Mesangial cell (primary cell): ENCODE data around the gene PYCR2. TPM values are rescaled to one million over a fixed set of nuclear protein-coding genes. Genes with fewer than 3 reads are reported as not detected.

Experiments used
- total RNA-seq: library from RNA; depleted of rRNA; stranded (reverse); fragments of >200 nt; gene quantifications from 2 replicates; pipeline ENCODE4 v1.2.3, GENCODE V29; 2015

Gene PYCR2
- total RNA-seq: 33.5 and 53.4 TPM in 2 replicates

DNA sequence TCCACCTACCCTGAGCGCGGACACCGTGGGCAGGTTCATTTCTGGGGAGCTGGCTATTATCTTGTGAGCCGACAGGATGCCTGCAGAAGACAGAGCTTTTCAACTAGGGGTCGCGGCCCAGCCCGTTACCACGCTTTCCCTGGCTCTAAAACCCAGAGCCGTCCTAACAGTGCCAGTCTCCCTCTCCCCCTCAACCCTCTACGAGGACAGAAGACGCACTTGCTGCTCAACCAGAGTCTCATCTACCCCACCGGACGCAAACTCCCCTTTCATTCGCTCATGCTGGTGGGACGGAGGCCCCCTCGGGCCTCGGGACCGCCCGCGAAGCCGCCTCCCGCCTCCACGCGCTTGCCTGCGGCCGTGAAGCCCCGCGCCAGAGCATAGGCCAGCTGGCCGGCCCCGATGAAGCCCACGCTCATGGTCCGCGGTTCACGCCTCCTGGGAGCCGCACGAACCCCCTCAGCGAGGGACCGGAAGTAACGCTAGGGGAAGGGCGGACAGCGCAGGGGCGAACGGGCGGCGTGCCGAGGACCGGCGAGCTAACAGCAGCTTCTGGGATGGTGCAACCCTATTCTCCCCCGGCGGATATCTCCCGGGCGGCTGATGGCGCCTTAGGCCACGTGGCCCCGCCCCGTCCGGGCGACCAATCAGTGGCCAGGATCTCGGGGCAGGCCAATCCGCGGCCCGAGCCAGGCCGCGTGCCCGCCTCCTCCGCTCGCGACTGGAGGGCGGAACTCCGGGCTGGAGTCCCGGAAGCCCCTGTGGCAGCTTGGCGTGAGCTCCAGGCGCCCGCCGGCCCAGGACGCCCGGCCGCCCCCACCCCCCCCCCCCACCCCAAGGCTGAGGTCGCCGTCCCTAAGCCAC is at the start of gene PYCR2:
Gene PYCR2 (minus strand): TSS at position 559 of the 864 bp plus-strand sequence. CDS start 140 bp downstream, at position 419.

DNA sequence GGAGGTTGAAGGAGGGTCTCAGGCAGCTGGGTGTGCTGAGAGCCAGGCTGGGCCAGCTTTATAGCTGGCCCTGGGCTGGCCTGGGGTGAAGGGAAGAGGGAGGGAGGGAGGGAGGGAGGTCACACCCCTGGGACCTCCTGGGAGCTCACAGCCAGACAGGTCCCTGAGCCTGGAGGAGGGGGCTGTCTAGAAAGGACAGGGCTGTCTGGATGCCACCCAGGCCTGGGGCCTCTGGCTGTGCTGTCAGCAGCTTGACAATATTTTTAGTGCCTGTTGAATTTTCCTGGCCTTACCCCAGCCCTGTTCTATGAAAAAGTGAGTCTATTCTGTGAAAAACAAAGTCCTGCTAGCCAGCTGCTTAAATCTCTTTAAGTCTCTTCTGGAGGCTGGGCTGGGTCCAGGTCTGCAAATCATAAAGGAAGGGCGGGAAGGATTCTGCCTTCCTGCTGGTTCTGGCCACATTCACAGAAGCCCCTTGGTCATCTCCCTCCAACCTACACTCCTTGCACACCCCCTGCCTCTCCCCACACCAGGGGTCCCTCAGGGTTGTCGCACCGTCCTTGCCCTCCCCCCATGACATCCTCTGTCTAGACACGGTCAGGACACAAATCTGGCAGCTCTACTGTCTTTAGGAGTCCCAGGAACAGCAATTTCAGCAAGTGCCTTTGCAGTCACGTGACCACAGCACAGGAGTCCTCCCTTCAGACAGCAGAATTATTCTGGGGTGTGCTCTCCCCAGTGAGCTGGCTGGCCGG is 17.3 kb upstream of the PYCR2 start, which contains the start of gene LEFTY2:
Gene LEFTY2 (minus strand): TSS at position 34 of the 755 bp plus-strand sequence. CDS start 80 bp downstream, outside the sequence.

DNA sequence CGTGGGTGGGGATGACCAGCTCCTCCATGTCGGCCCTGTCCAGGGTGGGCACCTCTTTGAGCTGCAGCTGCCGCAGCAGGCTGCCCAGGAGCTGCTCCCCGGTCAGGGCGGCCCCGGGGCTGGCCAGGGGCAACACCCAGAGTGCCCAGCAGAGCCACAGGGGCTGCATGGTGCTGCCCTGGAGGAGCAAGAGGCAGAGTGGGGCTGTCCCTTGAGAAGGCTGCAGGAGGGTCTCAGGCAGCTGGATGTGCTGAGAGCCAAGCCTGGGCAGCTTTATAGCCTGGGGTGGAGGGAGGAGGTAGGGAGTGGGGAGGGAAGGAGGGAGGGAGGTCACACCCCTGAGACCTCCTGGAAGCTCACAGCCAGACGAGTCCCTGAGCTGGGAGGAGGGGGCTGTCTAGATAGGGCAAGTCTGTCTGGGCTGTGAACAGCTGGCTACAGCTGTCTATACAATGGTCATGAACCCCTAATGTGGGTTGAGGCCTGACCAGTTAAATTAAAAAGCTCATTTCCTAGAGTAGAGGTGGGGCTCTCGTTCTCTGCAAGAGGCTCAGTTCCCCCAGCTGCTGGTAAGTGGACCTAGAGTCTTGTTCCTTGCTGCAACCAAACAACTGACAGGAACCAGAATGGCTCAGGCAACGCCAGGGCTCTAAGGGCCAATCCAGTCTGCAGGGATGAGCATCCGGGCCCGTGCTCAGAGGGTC is 35.0 kb downstream of the PYCR2 start, which contains the start of gene LEFTY1:
Gene LEFTY1 (minus strand): TSS at position 249 of the 704 bp plus-strand sequence. CDS start 80 bp downstream, at position 169.

DNA sequence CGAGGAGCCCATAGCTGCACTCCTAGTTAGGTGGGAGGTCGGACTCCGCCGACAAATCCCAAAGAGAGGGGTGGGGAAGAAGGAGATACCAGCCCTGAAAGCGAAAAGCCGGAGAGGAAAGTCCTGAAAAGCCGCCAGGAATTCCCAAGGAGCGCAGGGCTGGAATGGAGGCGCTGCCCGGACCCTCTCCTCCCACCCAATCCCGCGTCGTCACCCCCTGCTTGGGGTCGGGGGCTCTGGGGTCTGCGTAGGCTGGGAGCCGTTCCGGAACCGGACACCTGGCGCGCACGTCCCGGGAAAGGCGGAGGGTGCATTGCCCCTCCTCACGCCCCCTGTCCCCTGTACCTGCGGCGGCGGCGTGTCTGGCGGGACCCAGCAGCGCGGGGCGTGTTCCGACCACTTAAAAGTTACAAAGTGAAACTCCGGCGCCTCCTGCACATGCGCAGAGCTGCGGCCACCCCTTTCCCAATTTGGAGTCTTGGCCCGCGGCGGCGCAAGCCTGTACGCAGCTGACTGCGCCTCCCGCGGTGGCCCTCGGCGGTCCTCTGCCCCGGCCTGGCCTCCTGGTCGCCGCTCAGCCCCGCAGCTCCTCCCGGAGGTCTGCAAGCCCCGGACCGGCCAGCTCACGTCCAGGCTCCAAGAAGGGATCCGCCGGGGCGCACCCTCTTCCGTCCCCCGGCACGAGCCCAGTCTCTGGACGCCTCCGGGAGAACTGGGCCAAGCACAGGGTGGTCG is 41.9 kb downstream of the PYCR2 start, which contains the start of gene TMEM63A:
Gene TMEM63A (minus strand): TSS at position 422 of the 735 bp plus-strand sequence. CDS start 4,800 bp downstream, outside the sequence.

Other genes with a start within 250 kb of the PYCR2 start
- 129 and 231 TPM in 2 replicates for gene SRP9, start 146.4 kb downstream of the PYCR2 start, total RNA-seq
- 16.0 and 63.3 TPM in 2 replicates for gene EPHX1, start 114.1 kb downstream of the PYCR2 start, total RNA-seq
- 10.8 and 17.7 TPM in 2 replicates for gene TMEM63A, start 41.9 kb downstream of the PYCR2 start, total RNA-seq
- gene LEFTY1, start 35.1 kb downstream of the PYCR2 start, total RNA-seq: under 0.01 TPM in 1 of 2 replicates, not detected in the other
- gene LEFTY2, start 17.0 kb upstream of the PYCR2 start, total RNA-seq: 0.13 TPM in 1 of 2 replicates, not detected in the other
- gene SDE2, start 75.1 kb upstream of the PYCR2 start, total RNA-seq: 8.3 and 10.5 TPM in 2 replicates
- gene H3-3A, start 138.5 kb upstream of the PYCR2 start, total RNA-seq: 245 and 363 TPM in 2 replicates